Measurements from ENCODE around the gene SLC23A3. TPM values are rescaled to one million over a fixed set of nuclear protein-coding genes. Genes with fewer than 3 reads are reported as not detected.

SLC23A3 gene
- total RNA-seq, 1 experiment from 2014 or later: 1.9 TPM

DNA sequence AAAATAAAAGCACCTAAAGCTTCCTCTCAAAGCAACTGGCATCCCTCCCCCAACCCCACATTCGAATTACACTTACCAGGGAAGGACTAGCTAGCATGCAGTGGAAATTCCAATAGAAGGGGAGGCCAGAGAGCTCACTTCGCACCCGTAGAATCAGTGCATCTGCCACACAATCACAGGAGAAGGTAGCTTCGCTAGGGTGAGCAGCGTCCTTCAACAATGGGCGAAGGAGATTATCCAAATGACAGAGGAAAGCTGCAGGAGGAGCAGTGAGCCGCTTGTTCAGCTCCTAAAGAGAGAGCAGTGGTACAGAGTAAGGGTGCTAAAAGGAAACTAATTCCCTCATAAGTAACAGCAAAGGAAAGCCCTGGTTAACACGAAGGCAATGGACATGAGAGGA lies 12.4 kb downstream of the SLC23A3 start:
- Histone ChIP-seq H3K27ac (ENCODE audit: low read depth, low read length, poor library complexity, severe bottlenecking) (no peak overlapping the region), H3K4me1 (ENCODE audit: insufficient read depth, low read length, poor library complexity, severe bottlenecking) (peaks cover 4% of the 10 kb centered on the region), H3K27me3 (replicated peaks; ENCODE audit: insufficient read depth, low read depth, low read length, poor library complexity) (no peaks in the 10 kb centered on the region), H3K9me3 (ENCODE audit: low read depth, low read length, poor library complexity, severe bottlenecking) (no peaks in the 10 kb centered on the region), H3K36me3 (ENCODE audit: insufficient read depth, low read length, poor library complexity, severe bottlenecking) (no peaks in the 10 kb centered on the region), H3K4me3 (ENCODE audit: low read depth, low read length, poor library complexity, severe bottlenecking) (no peak overlapping the region)
- TF ChIP-seq, protein P1, sequence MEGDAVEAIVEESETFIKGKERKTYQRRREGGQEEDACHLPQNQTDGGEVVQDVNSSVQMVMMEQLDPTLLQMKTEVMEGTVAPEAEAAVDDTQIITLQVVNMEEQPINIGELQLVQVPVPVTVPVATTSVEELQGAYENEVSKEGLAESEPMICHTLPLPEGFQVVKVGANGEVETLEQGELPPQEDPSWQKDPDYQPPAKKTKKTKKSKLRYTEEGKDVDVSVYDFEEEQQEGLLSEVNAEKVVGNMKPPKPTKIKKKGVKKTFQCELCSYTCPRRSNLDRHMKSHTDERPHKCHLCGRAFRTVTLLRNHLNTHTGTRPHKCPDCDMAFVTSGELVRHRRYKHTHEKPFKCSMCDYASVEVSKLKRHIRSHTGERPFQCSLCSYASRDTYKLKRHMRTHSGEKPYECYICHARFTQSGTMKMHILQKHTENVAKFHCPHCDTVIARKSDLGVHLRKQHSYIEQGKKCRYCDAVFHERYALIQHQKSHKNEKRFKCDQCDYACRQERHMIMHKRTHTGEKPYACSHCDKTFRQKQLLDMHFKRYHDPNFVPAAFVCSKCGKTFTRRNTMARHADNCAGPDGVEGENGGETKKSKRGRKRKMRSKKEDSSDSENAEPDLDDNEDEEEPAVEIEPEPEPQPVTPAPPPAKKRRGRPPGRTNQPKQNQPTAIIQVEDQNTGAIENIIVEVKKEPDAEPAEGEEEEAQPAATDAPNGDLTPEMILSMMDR (conservative IDR thresholded peaks at IDR 0.05; ENCODE audit: low read depth, low read length): no peak
- TF ChIP-seq EZH2 (IDR thresholded peaks at IDR 0.05; ENCODE audit: borderline replicate concordance, low read depth, low read length, poor library complexity, severe bottlenecking): no peak
- CTCF ChIA-PET: interaction anchor here (0.9 to 1.7 kb wide), 4 partner anchors 84 to 509 kb away, joined by 3 to 5 read pairs (median 4); no protein-coding TSS in a partner anchor
- intact Hi-C loops (cut with micrococcal nuclease; ENCODE audit: unreplicated experiment): loop anchor here (5.0 to 10.0 kb wide), 3 partner anchors 85 to 303 kb away; partner anchors contain the start of gene WNT6
- DNase-seq (ENCODE audit: low spot score): no peak
- POLR2A ChIA-PET (ENCODE audit: low non-redundant PET): no interaction called here
- no TSS peak for BruUV-seq (replicated peaks)

DNA sequence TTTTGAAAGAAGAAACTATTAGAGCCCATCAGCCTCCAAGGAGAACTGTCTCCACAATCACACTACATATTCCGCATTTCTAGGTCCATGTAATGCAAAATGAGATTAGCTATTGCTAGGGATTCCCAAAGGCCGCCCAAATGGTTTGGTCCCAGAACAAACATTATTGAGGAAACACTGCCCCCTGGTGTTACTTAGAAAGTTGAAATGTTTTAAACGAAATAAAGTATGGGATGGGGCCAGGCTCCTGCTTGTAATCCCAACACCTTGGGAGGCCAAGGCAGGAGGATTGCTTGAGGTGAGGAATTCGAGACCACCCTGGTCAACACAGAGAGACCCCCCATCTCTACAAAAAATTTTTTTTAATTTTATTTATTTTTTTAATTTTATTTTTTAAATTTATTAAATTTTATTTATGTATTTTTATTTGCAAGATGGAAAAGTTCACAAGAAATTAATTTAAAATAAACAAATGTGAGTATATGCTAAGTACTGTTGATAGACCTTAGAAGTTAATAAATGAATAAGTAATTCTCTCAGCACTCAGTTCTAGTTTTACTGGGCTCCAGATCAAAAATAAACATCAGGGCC lies 14.7 kb downstream of the SLC23A3 start:
- CTCF ChIA-PET: interaction anchor here (0.6 to 3.9 kb wide), 15 partner anchors 22 to 304 kb away, joined by 3 to 58 read pairs (median 4); partner anchors contain the start of gene CNPPD1
- no peaks in the 10 kb centered on the region for H3K9me3 ChIP-seq (ENCODE audit: low read depth, low read length, poor library complexity, severe bottlenecking)
- POLR2A ChIA-PET (ENCODE audit: low non-redundant PET): interaction anchor here (0.6 kb wide), 1 partner anchor 131 kb away, joined by 3 read pairs; no protein-coding TSS in a partner anchor

DNA sequence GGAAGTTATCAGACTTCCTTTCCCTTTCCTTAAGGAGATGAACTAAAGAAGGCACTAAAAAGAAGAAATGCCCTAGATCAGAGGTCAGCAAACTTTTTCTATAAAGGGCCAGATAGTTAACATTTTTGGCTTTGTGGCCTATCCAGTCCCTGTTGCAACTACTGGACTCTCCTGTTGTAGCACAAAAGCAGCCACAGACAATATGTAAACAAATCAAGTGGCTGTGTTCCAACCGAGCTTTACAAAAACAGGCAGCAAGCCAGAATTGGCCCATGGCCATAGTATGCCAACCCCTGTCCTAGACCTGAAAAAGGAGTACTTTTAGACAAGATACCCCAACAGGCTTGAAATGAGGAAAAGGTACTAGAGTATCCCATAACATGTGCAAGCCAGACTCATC lies 20.2 kb downstream of the SLC23A3 start:
- H3K9me3 ChIP-seq (ENCODE audit: low read depth, low read length, poor library complexity, severe bottlenecking): no peaks in the 10 kb centered on the region
- TF ChIP-seq EZH2 (IDR thresholded peaks at IDR 0.05; ENCODE audit: borderline replicate concordance, low read depth, low read length, poor library complexity, severe bottlenecking): no peak
- TF ChIP-seq, protein P1 (conservative IDR thresholded peaks at IDR 0.05; ENCODE audit: low read depth, low read length): no peak
- ChIA-PET POLR2A (ENCODE audit: low non-redundant PET) (no interaction called here), CTCF (no interaction called here)
- no peaks in the 10 kb centered on the region for H3K27me3 ChIP-seq (replicated peaks; ENCODE audit: insufficient read depth, low read depth, low read length, poor library complexity)
- intact Hi-C loops (cut with micrococcal nuclease; ENCODE audit: unreplicated experiment): loop anchor here (10.0 kb wide), 1 partner anchor 295 kb away; the partner anchor contains the start of gene WNT6
- no TSS peak for BruUV-seq (replicated peaks)
- DNase-seq (ENCODE audit: low spot score): no peak
- H3K36me3 ChIP-seq (ENCODE audit: insufficient read depth, low read length, poor library complexity, severe bottlenecking): no peaks in the 10 kb centered on the region
- H3K4me1 ChIP-seq (ENCODE audit: insufficient read depth, low read length, poor library complexity, severe bottlenecking): no peaks in the 10 kb centered on the region
- H3K4me3 ChIP-seq (ENCODE audit: low read depth, low read length, poor library complexity, severe bottlenecking): no peak overlapping the region
- no peak overlapping the region for H3K27ac ChIP-seq (ENCODE audit: low read depth, low read length, poor library complexity, severe bottlenecking)

More for the DNA sequence above, 14.7 kb downstream of the SLC23A3 start:
- peak; percentile 91 for DNase-seq (ENCODE audit: low spot score)
- TF ChIP-seq, protein P1 (conservative IDR thresholded peaks at IDR 0.05; ENCODE audit: low read depth, low read length): peak; percentile 56
- no peak for TF ChIP-seq EZH2 (IDR thresholded peaks at IDR 0.05; ENCODE audit: borderline replicate concordance, low read depth, low read length, poor library complexity, severe bottlenecking)
- Histone ChIP-seq H3K4me1 (ENCODE audit: insufficient read depth, low read length, poor library complexity, severe bottlenecking) (peaks cover 4% of the 10 kb centered on the region), H3K4me3 (ENCODE audit: low read depth, low read length, poor library complexity, severe bottlenecking) (no peak overlapping the region), H3K27me3 (replicated peaks; ENCODE audit: insufficient read depth, low read depth, low read length, poor library complexity) (no peaks in the 10 kb centered on the region), H3K27ac (ENCODE audit: low read depth, low read length, poor library complexity, severe bottlenecking) (no peak overlapping the region), H3K36me3 (ENCODE audit: insufficient read depth, low read length, poor library complexity, severe bottlenecking) (no peaks in the 10 kb centered on the region)
- intact Hi-C loops (cut with micrococcal nuclease; ENCODE audit: unreplicated experiment): loop anchor here (1.0 to 10.0 kb wide), 5 partner anchors 83 to 300 kb away; partner anchors contain the start of gene WNT6
- no TSS peak for BruUV-seq (replicated peaks)
